Inferior parietal cortex (tissue), 1 donor: ENCODE measurements around the gene TMEM175.

Source experiments
- DNase-seq: peaks from one replicate; pipeline ENCODE4 v3.0.0-alpha.2; 2016; ENCODE audit errors: extremely low spot score

Gene TMEM175

DNA sequence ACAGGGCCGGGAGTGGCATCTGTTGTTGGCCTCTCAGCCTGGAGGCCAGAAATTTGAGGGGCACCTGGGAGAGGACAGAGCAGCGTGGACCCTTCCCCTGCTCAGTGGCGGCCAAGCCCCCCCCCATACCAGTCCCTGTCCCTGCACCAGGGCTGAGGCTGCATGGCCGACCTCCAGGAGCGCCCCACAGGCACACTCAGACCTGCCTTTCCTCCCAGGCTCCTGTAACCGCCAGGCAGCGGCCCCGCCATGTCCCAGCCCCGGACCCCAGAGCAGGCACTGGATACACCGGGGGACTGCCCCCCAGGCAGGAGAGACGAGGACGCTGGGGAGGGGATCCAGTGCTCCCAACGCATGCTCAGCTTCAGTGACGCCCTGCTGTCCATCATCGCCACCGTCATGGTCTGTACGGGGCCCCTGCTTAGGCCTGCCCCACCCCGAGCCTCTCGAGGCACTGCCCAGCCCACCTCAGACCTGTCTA lies 15.3 kb downstream of the TMEM175 start:
- no peak for DNase-seq

DNA sequence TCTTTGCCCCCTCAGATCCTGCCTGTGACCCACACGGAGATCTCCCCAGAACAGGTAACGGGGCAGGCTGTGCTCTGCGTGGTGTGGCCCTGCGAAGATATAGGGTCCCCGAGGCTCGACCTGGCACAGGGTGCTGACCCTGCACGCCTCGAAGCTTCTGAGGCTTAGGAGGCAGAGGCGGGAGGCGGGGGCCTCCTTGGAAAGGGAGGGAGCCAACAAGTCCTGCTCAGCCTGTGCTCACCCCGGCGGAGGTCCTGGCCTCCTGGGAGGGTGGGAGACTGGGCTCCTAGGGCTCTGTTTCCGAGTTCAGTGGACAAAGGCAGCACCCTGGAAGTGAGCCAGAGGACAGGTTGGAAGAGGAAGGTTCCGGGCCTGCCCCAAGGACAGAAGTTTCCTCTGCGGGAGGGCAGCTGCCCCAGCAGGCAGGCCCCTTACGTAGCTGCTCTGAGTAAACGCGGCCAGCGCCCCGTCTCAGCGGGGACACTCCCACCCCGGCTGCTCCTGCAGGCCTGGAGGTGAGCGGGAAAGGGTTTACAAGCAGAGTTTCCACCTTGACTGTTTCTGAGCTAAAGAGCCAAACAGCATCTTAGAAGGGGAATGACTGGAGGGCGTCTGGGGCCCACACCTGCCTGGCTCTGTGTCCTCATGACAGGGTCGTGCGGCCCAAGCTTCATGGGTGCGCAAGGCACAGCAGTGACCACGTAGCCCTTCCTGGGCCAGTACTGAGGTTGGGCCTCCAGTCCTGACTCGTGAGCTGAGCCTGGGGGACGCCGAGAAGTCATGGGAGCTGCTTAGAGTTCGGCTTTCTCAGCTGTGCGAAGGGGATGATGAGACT lies 16.1 kb downstream of the TMEM175 start:
- no peak for DNase-seq

DNA sequence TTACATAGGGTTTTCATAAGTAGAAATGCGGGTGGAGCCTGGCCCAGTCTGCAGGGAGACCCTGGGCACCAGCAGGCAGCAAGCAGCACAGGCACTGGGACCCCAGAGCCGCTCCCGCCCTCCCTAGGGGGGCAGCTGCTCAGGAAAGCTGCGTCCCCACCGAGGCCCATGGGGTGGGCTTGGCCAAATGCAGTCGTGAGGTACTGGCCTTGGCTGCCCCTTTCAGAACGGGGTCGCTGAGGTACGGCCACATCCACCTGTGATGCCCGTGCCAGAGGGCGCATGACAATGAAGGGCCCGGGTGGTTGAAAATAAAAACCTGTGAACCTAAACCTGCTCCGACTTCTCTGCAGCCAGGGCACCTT lies 16.7 kb downstream of the TMEM175 start:
- DNase-seq, result no peak

DNA sequence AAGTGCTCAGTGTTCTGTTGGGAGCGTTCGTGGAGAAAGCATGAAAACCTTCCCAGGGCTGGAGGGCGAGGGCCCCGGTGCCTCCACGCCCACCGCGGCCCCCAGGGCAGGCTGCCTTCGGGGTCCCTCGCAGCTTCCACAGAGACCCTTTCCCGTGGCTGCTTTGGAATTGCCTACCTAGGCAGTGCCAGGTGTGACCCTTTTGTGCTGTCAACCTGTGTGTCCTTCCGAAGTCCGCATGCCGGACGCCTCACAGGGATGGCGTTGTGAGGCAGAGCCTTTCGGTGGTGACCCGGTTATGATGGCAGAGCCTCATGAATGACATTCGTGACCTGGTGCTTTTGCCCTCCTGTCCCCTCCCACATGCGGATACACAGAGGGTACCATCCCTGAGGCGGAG lies 17.4 kb downstream of the TMEM175 start:
- DNase-seq, result no peak

DNA sequence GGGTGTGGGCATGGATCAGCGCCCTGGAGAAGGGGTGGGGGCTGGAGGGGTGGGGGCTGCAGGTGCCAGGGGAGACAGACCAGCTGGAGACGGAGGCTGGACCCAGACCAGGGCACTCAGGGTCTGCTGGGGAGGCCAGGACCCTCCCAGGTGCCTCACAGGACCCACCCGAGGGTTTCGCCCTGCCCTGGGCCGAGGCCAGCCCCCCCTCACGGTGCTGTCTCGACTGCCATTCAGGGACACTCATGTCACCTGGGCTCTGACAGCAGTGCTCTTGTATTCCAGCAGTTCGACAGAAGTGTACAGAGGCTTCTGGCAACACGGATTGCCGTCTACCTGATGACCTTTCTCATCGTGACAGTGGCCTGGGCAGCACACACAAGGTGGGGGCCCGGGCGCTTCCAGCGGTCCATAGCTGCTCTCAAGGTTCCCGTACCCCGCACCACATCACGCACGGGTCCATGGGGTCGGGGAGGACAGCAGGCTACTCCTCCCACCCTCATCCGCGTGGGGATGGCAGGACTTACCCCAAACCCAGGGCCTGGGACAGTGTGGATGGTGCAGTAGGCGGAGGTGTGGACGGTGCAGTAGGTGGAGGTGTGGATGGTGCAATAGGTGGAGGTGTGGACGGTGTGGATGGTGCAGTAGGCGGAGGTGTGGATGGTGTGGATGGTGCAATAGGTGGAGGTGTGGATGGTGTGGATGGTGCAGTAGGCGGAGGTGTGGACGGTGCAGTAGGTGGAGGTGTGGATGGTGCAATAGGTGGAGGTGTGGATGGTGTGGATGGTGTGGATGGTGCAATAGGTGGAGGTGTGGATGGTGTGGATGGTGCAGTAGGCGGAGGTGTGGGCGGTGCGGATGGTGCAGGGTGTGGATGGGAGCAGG lies 18.1 kb downstream of the TMEM175 start:
- DNase-seq, result no peak

DNA sequence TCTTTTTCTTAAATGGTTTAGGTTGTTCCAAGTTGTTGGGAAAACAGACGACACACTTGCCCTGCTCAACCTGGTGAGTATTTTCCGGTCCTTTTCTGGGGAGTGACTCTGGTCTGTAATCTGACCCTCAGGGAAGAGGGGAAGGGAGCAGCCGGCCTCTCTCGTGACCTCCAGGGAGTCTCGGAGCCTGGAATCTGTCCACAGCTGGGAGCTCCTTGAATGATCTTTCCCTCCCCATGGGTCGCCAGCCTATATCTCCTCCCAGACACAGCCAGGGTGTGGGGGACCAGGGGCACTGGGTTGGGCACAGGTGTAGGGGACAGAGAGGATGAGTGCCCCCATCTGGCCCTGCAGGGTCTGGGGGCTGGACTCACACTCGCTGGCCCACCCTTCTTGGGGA lies 18.9 kb downstream of the TMEM175 start:
- DNase-seq, result no peak

DNA sequence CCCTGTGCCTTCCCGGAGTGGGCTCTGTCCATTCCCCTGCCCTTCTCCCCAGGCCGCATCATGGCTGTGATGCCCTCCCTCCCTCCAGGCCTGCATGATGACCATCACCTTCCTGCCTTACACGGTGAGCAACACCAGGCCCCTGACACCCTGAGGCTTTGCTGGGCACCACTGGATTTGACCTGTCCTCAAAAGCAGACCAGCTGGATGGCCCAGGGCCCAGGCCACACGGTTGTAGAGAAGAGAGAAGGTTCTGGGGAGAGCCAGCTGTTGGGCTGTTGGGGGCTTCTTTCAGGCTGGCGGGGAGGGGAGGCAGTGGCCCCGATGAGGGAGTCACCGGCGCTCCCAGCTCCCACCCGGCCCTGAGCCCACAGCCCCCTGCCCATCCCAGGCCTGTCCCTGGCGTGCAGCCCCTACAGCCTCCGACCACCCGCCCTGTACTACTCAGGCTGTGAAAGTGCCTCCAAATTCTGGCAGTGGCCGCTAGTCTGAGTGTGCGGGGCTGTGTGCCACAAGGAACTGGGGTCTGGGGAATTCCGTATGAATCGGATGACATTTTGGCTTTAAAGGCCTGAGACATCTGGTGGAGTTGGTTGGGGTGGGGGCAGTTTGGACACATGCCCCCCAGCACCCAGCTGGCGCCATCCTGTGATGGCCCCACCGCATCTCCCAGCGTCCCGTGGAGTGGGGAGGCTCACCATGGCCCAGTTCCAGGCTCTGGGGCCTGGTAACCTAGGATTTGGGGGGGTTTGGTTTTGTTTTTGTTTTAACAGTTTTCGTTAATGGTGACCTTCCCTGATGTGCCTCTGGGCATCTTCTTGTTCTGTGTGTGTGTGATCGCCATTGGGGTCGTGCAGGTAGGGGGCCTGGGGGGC lies 19.6 kb downstream of the TMEM175 start:
- no peak for DNase-seq

DNA sequence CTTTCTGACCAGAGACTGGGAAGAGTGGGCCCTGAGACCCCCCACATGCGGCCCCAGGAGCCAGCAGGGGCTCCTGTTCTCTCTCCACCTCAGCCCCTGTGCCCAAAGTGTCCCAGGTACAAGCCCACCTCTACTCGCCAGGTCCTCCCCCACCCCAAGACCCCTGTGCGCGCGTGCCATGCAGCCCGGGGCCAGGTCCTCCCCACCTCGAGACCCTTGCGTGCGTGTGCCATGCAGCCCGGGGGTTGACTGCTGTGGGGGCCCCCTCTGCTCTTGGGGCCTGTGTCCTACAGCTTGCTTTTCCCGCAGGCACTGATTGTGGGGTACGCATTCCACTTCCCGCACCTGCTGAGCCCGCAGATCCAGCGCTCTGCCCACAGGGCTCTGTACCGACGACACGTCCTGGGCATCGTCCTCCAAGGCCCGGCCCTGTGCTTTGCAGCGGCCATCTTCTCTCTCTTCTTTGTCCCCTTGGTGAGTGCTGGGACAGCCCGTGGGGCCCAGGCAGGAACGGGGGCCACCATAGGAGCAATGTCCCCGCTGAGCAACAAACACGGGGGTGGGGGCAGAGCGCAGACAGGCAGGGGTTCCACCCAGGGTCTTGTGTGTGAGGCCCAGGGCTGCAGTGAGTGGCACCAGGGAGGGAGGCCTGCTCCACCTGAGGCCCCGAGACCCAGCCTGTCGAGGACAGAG lies 20.8 kb downstream of the TMEM175 start:
- DNase-seq, result no peak

DNA sequence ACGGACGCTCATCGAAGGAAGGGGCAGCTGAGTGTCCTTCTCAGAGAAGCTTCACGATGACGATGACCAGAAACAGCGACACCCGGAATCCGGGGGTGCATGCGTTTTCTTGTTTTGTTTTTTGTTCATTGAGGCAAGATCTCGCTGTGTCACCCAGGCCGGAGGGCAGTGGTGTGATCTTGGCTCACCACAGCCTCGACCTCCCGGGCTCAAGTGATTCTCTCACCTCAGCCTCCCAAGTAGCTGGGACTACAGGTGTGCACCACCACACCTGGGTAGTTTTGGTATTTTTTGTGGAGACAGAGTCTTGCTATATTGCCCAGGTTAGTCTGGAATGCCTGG lies 21.3 kb downstream of the TMEM175 start:
- DNase-seq, result no peak

DNA sequence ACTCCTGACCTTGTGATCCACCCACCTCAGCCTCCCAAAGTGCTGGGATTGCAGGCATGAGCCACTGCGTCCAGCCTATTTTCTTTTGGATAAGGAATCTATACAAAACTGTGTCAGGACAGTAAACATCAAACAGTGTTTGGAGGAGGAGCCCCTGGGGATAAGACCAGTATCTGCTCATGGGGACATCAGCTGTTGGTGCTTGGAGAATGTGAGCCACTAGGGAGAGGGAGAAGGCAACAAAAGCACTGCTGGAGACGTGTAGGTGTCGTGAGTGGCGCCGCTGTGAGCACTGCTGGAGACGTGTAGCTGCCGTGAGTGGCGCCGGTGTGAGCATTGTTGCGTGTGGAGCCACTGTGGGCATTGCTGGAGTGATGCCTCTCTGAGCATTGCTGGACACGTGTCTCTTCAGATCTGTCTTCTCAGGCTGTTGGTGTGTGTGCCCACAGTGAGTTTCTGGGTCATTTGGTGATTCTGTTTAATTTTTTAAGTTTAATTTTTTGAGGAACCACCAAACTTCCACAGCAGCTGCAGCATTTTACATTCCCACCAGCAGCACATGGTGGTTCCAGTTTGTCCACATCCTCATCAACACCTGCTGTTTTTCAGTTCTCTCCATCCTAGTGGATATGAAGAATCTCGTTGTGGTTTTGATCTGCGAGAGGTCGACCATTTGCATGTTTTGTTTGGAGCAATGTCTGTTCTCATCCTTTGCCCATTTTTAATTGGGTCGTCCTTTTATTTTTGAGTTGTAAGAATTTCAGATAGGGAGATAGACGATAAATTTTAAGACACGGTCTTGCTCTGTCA lies 22.2 kb downstream of the TMEM175 start:
- no peak for DNase-seq

DNA sequence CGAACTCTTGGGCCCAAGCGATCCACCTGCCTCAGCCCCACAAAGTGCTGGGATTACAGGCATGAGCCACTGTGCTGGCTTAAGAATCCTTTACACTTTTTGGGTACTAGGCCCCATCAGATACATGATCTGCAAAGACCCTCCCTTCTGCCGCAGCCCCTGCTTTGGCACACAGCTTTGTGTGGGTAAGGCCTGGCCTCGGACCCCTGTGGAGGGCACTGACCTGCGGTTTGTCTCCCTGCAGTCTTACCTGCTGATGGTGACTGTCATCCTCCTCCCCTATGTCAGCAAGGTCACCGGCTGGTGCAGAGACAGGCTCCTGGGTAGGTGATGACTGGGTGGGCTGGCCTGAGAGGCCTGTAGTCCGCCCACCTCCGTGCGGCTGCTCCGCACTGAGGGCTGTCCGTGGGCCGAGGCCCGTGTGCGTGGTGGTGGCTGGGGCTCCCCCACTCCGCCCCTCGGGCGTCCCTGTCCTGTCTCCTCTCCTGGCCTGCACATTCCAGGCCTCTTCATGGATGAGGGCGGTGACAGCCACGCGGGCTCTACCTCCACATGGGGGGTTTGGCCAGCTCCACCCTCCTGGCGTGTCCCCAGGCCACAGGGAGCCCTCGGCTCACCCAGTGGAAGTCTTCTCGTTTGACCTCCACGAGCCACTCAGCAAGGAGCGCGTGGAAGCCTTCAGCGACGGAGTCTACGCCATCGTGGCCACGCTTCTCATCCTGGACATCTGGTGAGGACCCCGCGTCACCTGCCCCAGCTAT lies 23.1 kb downstream of the TMEM175 start:
- no peak for DNase-seq

DNA sequence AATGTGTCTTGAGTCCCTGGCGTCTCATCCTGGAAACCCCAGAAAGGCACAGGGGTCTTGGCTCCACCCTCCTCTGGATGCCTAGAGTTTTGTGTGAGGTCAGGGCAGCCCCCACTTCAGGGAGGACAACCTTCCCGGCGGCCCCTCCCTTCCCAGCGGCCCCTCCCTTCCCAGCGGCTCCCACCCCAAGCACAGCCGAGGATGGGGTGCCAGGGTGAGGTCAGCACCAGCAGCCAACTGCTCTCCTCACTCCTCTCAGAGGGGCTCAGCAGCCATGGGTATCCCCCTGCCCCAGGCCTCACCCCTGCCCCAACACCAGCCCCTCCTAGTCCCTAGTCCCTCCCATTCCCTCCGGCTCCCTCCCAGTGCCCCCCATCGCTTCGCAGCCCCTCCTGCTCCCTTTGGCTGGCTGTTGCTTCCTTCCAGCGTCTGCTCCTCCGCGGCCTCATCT lies 23.7 kb downstream of the TMEM175 start:
- no peak for DNase-seq

DNA sequence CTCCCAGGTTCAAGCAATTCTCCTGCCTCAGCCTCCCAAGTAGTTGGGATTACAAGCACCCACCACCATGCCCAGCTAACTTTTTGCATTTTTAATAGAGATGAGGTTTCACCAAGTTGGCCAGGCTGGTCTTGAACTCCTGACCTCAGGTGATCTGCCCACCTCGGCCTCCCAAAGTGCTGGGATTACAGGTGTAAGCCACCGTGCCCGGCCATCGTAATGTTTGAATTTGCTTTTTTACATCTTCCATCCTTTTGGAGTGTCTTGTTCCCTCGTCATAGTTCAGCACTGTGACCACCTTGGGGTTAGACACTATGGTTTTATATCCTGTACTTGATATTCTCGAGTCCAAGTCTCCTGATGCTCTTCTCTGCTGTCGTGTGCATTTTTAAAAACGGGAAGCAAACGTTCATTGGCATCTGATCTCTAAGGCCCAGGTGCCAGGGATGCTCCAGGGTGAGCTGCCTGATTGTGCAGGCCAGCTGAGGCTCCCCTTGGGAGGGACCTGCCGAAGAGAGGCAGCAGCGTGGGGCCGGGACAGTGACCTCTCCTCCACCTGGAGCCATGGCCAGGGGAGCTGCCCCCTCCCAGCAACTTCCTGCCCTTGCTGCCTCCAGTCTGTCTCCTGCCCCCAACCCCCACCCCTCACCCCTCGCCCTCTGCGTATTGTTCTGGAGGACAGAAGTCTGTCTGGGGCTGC lies 24.4 kb downstream of the TMEM175 start:
- DNase-seq, result no peak

DNA sequence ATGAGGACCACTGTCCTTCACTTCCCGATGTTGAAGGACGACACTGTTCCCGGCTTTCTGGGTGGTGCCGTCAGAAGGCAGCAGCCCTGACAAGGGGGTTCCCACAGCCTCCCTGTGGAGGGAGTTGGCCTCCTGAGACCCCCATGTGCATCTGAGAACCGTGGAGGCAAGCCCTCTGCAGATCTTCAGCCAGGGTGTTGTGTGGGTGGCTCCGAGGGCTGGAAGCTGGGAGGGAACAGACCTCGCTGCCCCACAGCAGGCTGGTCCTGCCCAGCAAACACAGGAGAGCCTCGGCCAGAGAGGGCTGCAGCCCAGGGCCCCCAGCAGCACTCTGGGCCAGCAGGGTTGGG lies 24.9 kb downstream of the TMEM175 start:
- no peak for DNase-seq

DNA sequence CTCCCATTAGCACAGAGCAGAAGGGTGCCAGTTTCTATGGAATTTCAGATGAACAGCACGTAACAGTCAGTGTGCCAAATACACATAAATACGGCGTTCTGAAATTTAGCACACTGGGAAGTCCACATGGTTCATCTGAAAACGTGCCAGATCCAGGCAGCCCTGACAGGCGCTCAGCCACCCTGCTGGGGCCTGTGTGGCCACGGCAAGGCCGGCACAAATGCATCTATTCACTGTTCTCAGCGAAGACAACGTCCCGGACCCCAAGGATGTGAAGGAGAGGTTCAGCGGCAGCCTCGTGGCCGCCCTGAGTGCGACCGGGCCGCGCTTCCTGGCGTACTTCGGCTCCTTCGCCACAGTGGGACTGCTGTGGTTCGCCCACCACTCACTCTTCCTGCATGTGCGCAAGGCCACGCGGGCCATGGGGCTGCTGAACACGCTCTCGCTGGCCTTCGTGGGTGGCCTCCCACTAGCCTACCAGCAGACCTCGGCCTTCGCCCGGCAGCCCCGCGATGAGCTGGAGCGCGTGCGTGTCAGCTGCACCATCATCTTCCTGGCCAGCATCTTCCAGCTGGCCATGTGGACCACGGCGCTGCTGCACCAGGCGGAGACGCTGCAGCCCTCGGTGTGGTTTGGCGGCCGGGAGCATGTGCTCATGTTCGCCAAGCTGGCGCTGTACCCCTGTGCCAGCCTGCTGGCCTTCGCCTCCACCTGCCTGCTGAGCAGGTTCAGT lies 25.5 kb downstream of the TMEM175 start:
- no peak for DNase-seq

DNA sequence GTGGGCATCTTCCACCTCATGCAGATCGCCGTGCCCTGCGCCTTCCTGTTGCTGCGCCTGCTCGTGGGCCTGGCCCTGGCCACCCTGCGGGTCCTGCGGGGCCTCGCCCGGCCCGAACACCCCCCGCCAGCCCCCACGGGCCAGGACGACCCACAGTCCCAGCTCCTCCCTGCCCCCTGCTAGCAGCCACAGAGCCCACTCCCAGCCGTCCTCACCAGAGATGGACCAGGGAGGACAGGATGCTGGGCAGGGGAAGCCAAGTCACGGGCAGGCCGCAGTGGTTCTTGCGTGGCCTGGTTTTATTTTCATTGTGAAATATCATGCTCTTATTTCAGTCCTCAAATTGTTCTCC lies 26.0 kb downstream of the TMEM175 start:
- DNase-seq, result no peak

DNA sequence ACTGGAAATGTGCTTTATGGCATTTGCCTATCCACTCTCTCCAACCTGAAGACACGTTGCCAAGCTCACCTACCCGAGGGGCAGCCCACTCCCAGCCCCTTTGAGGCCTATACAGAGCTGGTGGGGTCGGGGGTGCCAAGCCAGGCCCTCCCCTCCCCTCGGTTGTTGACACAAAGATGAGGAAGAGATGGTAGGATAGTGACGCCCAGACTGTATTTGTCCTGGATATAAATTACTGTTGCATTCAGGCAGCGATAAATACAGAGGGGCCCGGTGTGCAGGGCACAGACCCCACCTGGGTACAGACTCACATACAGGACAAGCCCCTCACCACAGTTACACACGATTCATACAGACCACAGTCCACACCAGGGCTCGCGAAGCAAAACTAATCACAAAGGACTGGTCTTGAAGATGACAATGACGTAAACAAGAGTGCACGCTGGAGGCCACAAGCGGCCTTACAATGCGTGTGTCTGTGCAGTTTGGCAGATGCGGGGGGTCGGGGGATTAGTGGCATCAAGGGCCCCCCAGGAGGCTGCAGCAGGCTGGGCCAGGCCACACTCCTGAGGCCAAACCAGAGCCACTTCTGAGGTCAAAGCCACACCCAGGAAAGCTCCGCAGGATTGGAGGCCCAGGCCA lies 26.6 kb downstream of the TMEM175 start:
- no peak for DNase-seq
